HG03280 (cell line): Measurements from ENCODE around the gene CNPY1.
"Not testable (repeated sequence)": the region's sequence is repeated elsewhere in the genome, so short reads cannot be mapped to it uniquely, and the experiment has no call there.

Experiments used
- ATAC-seq: cut with Tn5 transposase; IDR thresholded peaks from one replicate; pipeline ENCODE4 v1.9.1; 2021; ENCODE audit warnings: mild to moderate bottlenecking, moderate library complexity; ENCODE audit not compliant: unreplicated experiment

The CNPY1 gene

GRCh38 chr7:155579565-155579964 lies 33.2 kb upstream of the CNPY1 start:
- ATAC-seq, result no peak

GRCh38 chr7:155578016-155578415 lies 31.7 kb upstream of the CNPY1 start:
- ATAC-seq, result no peak

DNA sequence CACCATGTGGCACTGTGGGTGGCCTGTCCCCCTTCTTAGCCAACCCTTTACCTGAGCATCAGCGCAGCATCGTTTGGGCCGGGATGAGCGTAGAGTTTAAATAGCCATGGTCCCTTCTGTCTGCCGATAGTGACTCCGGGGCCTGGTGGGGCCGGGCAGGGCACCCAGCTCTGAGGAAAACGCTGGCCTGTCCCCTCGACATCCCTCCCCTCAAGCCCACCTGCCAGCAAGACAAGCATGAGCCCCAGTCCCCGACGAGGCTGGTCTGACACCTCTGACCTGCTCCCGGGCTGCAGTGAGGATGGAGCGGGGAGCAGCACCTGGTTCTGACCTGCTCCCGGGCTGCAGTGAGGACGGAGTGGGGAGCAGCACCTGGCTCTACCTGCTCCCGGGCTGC lies 31.1 kb upstream of the CNPY1 start:
- ATAC-seq, result no peak

- no peak for ATAC-seq
These were observed 30.6 kb upstream of the CNPY1 start for GRCh38 chr7:155576900-155577508.

DNA sequence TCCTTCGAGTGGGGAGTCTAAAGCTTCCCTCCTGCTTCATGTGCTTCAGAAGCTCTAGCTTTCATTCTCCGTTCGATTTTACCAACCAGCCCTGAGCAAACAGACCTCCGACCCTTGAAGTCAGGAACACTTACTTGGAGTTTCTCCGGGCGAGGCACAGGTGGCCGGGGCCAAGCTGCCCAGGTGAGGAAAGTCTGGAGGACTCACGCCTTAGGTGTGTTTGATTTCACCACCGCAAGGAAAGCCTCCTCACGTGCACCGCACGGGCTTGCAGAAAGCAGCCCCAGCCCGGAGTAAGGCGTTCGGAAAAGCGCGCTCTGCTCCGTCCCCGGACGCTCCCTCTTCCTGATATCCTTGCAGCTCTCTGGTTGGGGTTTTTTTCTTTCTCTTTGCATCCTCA lies 30.1 kb upstream of the CNPY1 start:
- no peak for ATAC-seq

DNA sequence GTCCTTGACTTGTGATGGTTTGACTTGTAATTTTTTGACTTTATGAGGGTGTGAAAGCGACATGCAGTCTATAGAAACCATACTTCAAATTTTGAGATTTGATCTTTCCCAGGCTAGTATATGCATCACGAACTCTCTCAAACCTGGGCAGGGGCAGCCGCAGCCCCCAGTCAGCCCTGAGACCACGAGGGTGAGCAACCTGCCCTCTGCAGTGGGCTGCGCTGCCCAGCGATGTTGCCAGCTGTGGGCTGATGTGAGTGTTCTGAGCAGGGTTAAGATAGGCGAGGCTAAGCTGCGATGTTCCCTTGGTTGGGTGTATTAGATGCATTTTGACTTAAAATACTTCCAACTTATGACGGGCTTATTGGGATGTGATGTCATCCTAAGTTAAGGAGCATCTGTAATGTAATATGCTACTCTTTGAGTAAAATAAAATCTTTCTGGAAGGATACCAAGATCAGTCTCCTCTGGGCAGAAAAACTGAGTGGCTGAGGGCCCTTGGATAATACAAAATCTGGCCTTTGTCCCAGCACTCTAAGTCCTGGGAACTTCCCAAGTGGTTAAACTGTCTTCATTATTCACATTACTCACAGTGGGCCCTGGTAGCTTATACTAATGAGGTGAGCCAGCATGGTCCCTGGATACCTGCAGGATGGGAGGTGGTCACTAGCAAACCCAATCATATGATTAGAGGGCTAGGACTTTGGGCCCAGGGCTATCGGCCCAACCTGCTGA lies 28.4 kb upstream of the CNPY1 start:
- ATAC-seq, result no peak

DNA sequence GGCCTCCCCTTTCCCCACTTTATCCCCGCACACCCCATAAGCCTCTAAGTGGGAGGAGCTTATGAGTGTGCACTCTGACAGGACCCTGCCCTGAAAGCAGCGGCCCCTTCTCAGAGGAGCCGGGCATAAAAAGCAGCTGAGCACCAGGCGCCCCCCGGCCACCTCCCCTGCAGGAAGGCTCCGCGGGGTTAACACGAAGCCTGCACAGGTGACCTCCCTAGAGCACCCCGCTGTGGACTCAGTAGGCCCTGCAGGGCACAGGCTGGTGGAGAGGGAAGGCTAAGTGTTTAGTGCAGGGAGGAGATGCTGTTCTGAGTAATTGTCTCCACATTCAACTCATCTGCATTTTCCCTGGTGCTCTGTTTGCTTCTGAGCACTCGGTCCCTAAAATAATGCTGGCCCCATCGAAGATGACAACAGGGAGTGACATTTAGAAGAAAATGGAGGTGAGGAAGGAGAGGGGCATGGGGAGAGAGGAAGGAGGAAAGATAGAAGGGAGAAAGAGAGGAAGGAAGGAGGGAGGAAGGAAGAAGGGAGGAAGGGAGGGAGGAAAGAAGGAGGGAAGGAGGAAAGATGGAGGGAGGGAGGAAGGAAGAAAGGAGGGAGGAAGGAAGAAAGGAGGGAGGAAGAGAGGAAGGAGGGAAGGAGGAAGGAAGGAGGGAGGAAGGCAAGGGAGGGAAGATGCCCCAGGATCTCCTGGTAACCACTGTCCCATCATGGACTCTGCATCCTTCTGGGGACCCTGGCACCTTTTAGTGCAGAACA lies 25.4 kb upstream of the CNPY1 start:
- no peak for ATAC-seq

- ATAC-seq, result no peak
These were observed 24.6 kb upstream of the CNPY1 start for GRCh38 chr7:155570991-155571390.

GRCh38 chr7:155570171-155570958 lies 24.0 kb upstream of the CNPY1 start:
- ATAC-seq, result no peak

DNA sequence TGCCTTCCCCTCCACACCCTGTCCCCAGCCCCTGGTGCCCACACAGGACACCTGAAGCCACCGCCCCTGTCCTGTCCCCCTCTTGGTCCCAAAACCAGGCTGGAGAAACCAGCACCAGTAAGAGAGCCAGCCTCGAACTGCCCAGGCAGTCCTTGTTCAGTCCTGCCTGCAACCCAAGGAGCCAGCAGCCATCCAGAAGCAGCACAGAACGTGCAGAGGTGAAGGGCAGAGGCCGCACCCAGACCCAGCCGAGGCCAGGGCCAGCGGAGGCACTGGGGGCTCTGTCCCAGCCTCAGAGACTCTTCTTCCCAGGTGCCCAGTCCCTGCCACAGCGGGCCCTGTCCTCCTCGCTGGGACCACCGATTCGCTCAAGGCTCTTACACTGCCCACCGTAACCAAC lies 23.3 kb upstream of the CNPY1 start:
- no peak for ATAC-seq

GRCh38 chr7:155568842-155569494 lies 22.6 kb upstream of the CNPY1 start:
- no peak for ATAC-seq

GRCh38 chr7:155568333-155568660 lies 21.9 kb upstream of the CNPY1 start:
- ATAC-seq, result no peak

- no peak for ATAC-seq
These were observed 21.4 kb upstream of the CNPY1 start for GRCh38 chr7:155567646-155568332.

DNA sequence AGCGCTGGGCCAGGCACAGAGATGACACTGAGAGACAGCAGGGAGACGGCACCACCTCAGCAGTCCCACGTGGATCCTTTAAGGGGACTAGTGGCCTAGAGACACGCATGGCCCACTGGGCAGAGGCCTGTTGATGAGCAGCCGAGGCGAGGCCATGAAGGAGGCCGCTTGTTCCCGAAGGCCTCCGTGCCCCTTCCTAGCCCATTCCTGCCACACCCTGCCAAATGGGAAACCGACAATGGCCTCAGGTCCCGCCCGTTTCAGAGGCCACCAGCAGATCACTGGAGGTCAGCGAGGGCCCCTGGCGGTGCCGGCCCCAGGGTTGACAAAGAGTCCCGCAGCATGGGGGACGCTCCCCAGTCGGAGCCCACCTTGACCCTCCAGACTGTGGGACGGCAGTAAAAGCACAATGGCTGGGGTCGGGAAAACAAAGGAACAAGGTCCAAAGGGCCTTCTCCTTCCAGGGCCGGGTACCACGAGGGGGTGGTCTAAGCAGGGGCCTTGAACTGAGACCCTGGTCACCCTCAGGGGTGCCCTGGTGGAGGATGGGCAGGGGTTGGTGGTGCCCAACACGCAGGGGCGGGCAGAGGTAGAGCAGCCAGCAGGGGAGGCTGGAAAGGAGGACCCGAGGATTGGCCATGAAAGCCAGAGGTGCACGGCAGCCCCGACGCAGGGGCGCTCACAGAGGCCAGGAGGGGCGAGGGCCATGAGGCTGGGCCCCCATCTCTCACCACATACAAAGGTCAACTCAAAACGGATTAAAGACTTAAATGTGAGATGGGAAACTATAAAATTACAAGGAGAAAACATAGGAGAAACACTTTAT lies 19.9 kb upstream of the CNPY1 start:
- no peak for ATAC-seq

GRCh38 chr7:155565596-155565995 lies 19.2 kb upstream of the CNPY1 start:
- no peak for ATAC-seq

GRCh38 chr7:155562976-155563375 lies 16.6 kb upstream of the CNPY1 start:
- not testable (repeated sequence) for ATAC-seq

- no peak for ATAC-seq
These were observed 15.7 kb upstream of the CNPY1 start for GRCh38 chr7:155562106-155562505.

DNA sequence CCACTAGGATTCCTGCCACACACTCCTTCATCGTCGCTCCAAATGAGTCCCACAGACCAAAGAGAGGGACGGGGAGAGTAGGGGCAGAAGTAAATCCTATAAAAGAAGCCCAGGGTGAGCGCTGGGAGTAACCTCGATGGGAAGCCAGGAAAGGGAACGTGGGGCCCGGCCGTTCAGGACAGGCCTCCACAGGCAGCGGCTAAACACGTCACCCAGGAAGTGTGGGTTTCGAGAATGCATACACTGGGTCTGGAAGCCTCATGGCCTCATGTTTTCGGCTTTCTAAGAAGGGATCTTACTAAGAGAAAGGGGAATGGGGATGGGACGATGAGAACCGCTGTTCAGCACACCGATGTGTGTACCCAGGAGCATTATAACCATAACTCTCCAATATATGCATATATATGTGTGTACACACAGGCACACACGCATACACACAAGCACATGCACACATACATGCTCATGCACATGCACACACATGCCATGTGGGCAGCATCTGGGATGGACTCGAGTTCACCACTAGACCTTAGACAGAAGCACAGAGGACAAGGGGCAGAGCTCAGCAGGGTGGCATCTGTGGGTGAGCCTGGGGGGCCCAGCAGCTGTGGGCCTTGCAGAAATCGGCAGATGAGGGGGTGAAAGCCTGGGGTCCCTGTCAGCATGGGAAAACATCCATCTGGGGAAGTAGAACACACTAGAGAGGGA lies 14.8 kb upstream of the CNPY1 start:
- ATAC-seq, result no peak
